Body of pancreas (tissue), 4 donors: Measurements from ENCODE around the gene CACNG4. TPM values are rescaled to one million over a fixed set of nuclear protein-coding genes. Genes with fewer than 3 reads are reported as not detected.

ENCODE experiments used
- ATAC-seq: fragments of 150-250 bp; one replicate; pipeline ENCODE4 v1.9.1; 2016
- DNase-seq, 4 donors: peaks; one replicate each; pipeline ENCODE4 v3.0.0-alpha.2; 2019
- H3K27ac ChIP-seq, 4 donors: fragments of 200-600 bp; sonication (generic); 1 replicate in 3 of 4; 2 replicates in 1 of 4; pipeline versions ENCODE4 v1.5.1 to v1.6.1; 2016 to 2019; ENCODE audit warnings: mild to moderate bottlenecking in 1 of 4, mixed read lengths in 1 of 4, moderate library complexity in 1 of 4
- H3K27me3 ChIP-seq, 2 donors: fragments of 200-600 bp; sonication (generic); one replicate each; pipeline ENCODE4 v1.6.0; 2016; ENCODE audit warnings: mild to moderate bottlenecking in 1 of 2
- H3K36me3 ChIP-seq, 2 donors: fragments of 200-600 bp; sonication (generic); replicated peaks in 1 of 2; 2 replicates each; pipeline ENCODE4 v1.5.1; 2016; ENCODE audit warnings: low read depth in 2 of 2; ENCODE audit not compliant: insufficient read depth in 1 of 2
- H3K4me1 ChIP-seq: fragments of 200-600 bp; sonication (generic); one replicate; pipeline ENCODE4 v1.6.0; 2016
- H3K4me3 ChIP-seq, 2 donors: fragments of 200-600 bp; sonication (generic); 1 replicate in 1 of 2; 2 replicates in 1 of 2; pipeline ENCODE4 v1.5.1; 2016 to 2019
- H3K9me3 ChIP-seq, 3 donors: fragments of 200-600 bp; sonication (generic); 1 replicate in 2 of 3; 2 replicates in 1 of 3; pipeline ENCODE4 v1.5.1; 2016
- POLR2A ChIP-seq, 3 donors: fragments of 450-650 bp; IDR thresholded peaks; one replicate each; pipeline ENCODE4 v1.6.1; 2016; ENCODE audit warnings: antibody characterized with exemption in 3 of 3, mild to moderate bottlenecking in 2 of 3
- WGBS, 2 donors: methylation state at CpG; one replicate each; pipeline ENCODE4 v1.1.5; 2017; 5-methylcytosine and 5-hydroxymethylcytosine counted together
- intact Hi-C: fragments of 100-400 bp; cut with DNase I; formaldehyde crosslinking; loops from one replicate; pipeline ENCODE4 v1.15.1; 2023
- total RNA-seq, 2 donors: library from RNA; depleted of rRNA; stranded (reverse); fragments of >200 nt; gene quantifications; one replicate each; pipeline ENCODE4 v1.1.0, GENCODE V29; 2016
- TF ChIP-seq, protein P1 (sequence below), 7 experiments: fragments of 450-650 bp in 4 of 7; fragments of 200-600 bp in 3 of 7; sonication (generic) in 3 of 7; IDR thresholded peaks; one replicate each; pipeline ENCODE4 v1.5.1; 2016 to 2019; ENCODE audit warnings: antibody characterized with exemption in 7 of 7

Gene CACNG4
- total RNA-seq, 2 donors from 2014 or later = 0.26 TPM; not detected in 1

DNA sequence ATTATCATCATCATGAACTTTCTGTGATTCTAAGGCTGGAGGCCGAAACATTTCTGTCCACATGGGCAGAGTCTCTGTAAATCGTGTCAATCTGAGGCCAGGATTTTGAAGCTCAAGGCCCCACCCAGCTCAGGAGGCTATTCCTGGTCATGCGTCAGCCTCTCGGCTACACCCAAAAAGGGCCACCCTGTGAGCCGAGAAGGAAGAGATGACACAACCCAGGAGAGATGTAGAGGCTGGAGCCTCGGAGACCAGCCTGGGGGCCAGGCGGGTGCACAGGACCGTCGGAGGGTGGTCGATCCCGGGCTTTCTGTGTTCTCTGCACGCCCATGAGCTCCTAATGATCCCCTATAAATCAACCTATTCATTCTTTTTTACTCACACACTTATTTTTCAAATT lies 78.8 kb downstream of the CACNG4 start:
- DNase-seq = no peak
- intact Hi-C loops = no loop called here
- Histone ChIP-seq H3K4me3 (no peak overlapping the region), H3K27ac (no peak overlapping the region), H3K4me1 (peaks cover 8% of the 10 kb centered on the region), H3K9me3 (no peaks in the 10 kb centered on the region), H3K36me3 (no peaks in the 10 kb centered on the region), H3K27me3 (no peaks in the 10 kb centered on the region)
- WGBS, 2 donors = 83 to 92% methylated on average over 10 to 12 of the region's 12 CpGs
- TF ChIP-seq, protein P1, sequence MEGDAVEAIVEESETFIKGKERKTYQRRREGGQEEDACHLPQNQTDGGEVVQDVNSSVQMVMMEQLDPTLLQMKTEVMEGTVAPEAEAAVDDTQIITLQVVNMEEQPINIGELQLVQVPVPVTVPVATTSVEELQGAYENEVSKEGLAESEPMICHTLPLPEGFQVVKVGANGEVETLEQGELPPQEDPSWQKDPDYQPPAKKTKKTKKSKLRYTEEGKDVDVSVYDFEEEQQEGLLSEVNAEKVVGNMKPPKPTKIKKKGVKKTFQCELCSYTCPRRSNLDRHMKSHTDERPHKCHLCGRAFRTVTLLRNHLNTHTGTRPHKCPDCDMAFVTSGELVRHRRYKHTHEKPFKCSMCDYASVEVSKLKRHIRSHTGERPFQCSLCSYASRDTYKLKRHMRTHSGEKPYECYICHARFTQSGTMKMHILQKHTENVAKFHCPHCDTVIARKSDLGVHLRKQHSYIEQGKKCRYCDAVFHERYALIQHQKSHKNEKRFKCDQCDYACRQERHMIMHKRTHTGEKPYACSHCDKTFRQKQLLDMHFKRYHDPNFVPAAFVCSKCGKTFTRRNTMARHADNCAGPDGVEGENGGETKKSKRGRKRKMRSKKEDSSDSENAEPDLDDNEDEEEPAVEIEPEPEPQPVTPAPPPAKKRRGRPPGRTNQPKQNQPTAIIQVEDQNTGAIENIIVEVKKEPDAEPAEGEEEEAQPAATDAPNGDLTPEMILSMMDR (IDR thresholded peaks at IDR 0.05) = no peak
- TF ChIP-seq POLR2A (IDR thresholded peaks at IDR 0.05) = no peak
- ATAC-seq = no peak

DNA sequence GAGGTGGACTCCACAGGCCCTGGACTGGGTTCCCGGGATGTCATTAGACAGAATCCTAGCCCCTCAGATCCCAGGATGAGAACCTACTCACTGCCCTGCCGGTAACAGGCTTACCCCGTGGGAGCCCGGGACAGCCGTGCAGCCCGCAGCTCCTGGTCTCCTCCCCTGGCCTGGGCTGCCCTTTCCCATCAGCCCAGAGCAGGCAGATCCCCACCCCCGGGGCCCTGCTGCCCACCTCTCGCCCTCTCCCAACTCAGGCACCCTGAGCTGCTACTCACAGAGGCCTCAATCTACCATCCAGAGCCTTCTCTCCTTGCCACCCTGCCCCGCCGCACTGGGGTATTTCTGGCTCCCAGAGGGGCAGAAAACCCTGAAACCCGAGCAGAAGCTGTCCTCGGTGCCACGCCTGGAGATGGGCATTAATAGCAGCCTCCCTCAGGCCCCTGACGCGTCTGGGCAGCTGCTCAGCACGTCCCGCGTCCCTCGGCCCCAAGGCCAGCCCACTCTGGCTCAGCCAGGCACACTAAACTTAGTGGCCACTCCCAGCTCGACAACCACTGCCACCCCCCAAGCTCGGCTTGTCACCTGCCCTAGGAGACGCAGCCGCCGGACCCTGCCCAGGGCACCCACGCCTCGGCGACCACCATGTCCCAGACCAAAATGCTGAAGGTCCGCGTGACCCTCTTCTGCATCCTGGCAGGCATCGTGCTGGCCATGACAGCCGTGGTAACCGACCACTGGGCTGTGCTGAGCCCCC lies 79.7 kb downstream of the CACNG4 start, which contains the start of gene CACNG1:
Gene CACNG1 (plus strand): TSS at position 539 of the 757 bp plus-strand sequence. CDS start 107 bp downstream, at position 646.
- ATAC-seq = no peak

DNA sequence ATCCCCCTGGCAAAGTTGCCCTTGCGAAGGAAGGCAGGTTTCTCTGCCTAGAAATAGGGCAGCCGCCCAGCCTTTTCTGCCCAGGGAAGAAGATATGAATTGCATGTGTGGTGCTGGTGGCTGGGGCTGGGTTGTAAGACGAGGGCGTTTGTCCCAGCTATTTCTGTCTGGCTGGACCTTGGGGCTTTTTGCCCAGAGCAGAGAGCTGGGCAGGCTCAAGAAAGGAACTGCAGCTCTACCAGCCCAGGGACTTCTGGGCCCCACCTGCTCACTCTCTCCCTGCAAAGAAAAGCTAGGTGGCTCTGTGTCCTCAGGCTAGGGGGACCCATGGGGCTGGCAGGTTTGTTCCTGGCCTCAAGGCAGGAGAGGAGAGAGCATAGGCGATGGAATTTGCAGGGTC lies 80.4 kb downstream of the CACNG4 start:
- Histone ChIP-seq H3K9me3 (peaks cover 0 to 6% (median 0%) of the 10 kb centered on the region in 3 donors), H3K4me1 (peaks cover 8% of the 10 kb centered on the region), H3K36me3 (no peaks in the 10 kb centered on the region), H3K27ac (no peak overlapping the region), H3K4me3 (no peak overlapping the region), H3K27me3 (no peaks in the 10 kb centered on the region)
- ATAC-seq (no peak), DNase-seq (peak in 3 of 4 donors; percentile 35 to 67 (median 46))
- intact Hi-C loops = no loop called here
- TF ChIP-seq POLR2A (IDR thresholded peaks at IDR 0.05) = no peak
- TF ChIP-seq, protein P1 (IDR thresholded peaks at IDR 0.05) = peak in 1 of 7 experiments; percentile 22
- 47 to 49% methylated on average over 5 of the region's 5 CpGs for WGBS, 2 donors

More for the DNA sequence above, 79.7 kb downstream of the CACNG4 start, which contains the start of gene CACNG1:
- Histone ChIP-seq H3K27ac (no peak within 1 kb of the TSS), H3K4me3 (no peak within 1 kb of the TSS), H3K27me3 (no peaks in the 10 kb centered on the region), H3K36me3 (no peaks in the 10 kb centered on the region), H3K4me1 (peaks cover 8% of the 10 kb centered on the region), H3K9me3 (peaks cover 0 to 6% (median 0%) of the 10 kb centered on the region in 3 donors)
- no peak for DNase-seq
- WGBS, 2 donors = 89 to 96% methylated on average over 21 to 30 of the region's 32 CpGs
- TF ChIP-seq POLR2A (IDR thresholded peaks at IDR 0.05) = no peak
- TF ChIP-seq, protein P1 (IDR thresholded peaks at IDR 0.05) = no peak
- intact Hi-C loops = no loop called here

DNA sequence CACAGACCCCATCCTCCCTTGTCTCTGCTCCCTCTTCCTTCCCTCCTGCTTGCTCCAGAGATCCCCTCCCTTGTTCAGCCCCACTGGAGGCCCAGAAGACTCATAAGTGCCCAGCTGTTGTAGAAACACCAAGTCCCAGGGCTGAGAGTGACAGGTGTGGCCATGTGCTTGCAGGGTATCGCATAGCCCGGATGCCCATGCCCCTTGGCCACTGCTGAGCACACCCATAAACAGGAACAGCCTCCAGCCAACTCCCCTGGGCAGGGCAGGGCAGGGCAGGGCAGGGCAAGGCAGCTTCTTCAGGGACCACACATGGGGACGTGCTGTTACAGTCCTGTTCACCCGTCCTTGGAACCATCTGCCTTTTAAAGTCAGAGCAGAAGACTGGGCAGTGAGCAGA lies 81.9 kb downstream of the CACNG4 start:
- H3K9me3 ChIP-seq = peaks cover 0 to 6% (median 0%) of the 10 kb centered on the region in 3 donors
- DNase-seq (no peak), ATAC-seq (no peak)
- no peaks in the 10 kb centered on the region for H3K27me3 ChIP-seq
- no peaks in the 10 kb centered on the region for H3K36me3 ChIP-seq
- intact Hi-C loops = no loop called here
- no peak for TF ChIP-seq POLR2A (IDR thresholded peaks at IDR 0.05)
- TF ChIP-seq, protein P1 (IDR thresholded peaks at IDR 0.05) = no peak
- H3K4me1 ChIP-seq = peaks cover 8% of the 10 kb centered on the region
- no peak overlapping the region for H3K4me3 ChIP-seq
- H3K27ac ChIP-seq = no peak overlapping the region
- WGBS, 2 donors = 58% methylated on average over 4 of the region's 4 CpGs; no CpG with 5 or more reads in 1 of the 2 donors
